GM21360 (cell line): Measurements from ENCODE around the gene FRRS1.
"Not testable (repeated sequence)": the region's sequence is repeated elsewhere in the genome, so short reads cannot be mapped to it uniquely, and the experiment has no call there.

Experiments used
- ATAC-seq: cut with Tn5 transposase; IDR thresholded peaks from one replicate; pipeline ENCODE4 v1.9.1; 2021; ENCODE audit warnings: mild to moderate bottlenecking, moderate library complexity; ENCODE audit not compliant: unreplicated experiment

Gene FRRS1

GRCh38 chr1:99768104-99768503 lies 1.7 kb upstream of the FRRS1 start:
- ATAC-seq, result no peak

DNA sequence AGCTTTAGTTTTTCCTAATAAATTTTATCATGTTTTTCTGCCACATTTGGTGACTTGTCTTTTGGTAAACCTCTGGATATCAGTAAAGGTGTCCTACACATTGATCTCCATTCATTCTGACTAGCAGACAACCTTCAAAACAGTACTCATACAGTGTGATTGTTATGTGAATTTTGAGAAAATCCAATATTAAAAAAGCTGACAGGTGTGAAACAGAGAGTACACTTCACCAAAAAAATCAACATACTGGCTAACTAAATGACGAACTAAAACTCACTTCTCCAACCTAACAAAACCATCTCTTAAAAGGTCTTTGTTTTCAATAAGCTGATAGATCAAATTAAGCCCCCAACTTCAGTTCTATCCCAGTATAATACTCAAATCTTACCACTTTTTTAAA lies 1.5 kb downstream of the FRRS1 start:
- no peak for ATAC-seq

- no peak for ATAC-seq
Observed at GRCh38 chr1:99764439-99764838, 2.0 kb downstream of the FRRS1 start.

GRCh38 chr1:99763956-99764355 lies 2.5 kb downstream of the FRRS1 start:
- no peak for ATAC-seq

DNA sequence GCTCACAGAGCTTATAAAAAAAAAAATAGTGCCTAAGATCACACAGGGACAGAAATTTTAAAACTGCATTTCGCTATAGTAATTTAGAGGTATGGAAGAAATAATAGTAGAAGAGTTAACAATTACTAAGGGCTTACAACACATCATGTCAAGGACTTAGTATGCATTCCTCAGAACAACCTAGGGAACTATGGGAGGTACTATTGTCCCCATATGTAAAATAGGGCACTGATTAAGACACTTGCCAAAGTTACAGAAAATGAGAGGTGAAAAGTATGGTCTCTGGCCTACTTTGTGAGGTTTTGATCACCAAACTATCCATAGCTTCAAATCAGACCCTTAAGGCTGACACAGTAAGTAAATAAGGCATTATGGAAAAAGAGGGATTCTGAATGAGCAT lies 4.7 kb downstream of the FRRS1 start:
- no peak for ATAC-seq

- no peak for ATAC-seq
Observed at GRCh38 chr1:99759518-99760160, 6.8 kb downstream of the FRRS1 start.

DNA sequence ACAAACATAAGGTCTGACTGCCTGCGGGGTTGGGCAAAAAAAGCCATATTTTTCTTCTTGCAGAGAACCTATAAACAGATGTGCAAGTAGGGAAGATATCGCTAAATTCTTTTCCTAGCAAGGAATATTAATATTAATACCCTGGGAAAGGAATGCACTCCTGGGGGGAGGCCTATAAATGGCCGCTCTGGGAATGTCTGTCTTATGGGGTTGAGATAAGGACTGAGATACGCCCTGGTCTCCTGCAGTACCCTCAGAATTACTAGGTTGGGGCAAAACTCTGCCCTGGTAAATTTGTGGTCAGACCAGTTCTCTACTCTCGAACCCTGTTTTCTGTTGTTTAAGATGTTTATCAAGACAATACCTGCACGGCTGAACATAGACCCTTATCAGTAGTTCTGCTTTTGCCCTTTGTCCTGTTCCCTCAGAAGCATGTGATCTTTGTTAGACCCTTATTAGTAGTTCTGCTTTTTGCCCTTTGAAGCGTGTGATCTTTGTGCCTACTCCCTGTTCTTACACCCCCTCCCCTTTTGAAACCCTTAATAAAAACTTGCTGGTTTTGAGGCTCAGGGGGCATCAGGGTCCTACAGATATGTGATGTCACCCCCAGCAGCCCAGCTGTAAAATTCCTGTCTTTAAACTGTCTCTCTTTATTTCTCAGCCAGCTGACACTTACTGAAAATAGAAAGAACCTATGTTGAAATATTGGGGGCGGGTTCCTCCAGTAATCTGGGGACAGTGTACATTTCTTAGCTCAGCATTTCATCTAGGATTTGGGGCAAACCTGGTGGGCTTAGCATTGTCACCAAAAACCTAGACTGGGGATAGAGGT lies 7.5 kb downstream of the FRRS1 start:
- not testable (repeated sequence) for ATAC-seq

DNA sequence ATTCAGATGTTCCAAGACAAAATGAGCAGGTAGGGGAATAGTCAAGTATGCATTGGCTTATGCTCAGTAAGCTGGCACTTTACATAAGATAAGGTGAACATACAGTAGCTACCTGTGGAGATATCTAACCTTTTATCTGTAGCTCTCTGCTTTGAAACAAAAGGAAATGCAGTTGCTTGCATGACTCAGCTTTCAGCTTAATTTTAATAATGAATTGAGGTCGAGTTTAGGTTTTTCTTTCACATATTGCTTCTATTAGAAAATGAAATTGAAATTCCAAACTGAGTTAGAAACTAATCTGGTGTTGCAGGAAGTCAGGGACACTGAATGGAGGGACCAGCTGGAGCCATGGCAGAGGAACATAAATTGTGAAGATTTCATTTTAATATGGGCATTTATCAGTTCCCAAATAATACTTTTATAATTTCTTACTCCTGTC lies 8.3 kb downstream of the FRRS1 start:
- peak; percentile 61 for ATAC-seq

DNA sequence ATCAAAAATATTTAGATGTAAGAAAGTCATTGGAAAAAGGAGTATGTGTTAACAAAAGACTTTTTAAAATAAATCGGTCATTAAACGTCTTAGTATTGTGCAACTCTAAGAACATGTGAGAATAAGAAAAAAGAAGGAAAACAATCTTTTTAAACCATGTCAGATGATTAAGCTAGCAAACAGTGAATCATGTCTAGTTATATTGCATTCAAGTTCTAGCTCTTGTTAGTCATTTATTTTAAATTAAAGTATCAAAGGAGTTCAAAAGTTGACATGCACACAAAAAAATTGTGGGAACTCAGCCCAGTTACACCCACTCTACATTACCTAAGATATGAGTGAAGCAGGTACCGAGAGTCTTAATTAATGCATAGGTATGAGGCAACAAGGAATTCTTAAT lies 9.8 kb downstream of the FRRS1 start:
- ATAC-seq, result no peak

DNA sequence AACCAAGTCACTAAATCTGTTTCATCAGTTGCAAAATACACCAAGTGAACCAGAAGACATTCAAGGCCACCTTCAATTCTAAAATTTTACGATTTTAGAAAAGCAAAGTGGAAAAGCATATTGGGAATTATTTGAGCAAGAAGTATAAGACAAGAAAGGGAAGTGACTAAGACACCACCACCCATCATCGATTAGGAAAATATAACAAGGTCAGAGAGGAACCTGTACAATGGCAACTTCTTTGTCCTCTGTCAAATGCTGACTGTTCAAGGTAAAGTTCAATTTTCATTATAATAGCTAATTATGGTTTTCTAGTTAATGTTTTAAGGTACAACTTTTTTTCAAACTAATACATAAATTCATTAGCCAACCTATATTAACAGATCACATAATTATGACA lies 10.8 kb downstream of the FRRS1 start:
- no peak for ATAC-seq

- ATAC-seq, result no peak
Observed at GRCh38 chr1:99754697-99755096, 11.7 kb downstream of the FRRS1 start.

DNA sequence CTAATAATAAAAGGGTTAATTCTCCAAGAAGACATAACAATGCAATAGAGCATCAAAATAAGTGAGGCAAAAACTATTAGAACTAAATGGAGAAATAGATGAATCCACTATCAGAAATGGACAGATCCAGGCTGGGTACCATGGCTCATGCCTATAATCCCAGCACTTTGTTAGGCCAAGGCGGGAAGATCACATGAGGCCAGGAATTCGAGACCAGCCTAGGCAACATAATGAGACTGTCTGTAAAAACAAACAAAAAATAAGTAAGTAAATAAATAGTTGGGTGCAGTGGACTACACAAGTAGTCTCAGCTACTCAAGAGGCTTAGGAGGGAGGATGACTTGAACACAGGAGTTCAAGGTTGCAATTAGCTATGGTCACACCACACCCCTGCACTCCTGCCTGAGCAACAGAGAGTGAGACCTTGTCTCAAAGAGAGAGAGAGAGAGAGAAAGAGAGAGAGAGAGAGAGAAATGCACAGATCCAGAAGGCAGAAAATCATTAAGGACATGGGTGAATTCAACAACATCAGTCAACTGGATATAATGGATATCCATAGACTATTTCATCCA lies 12.3 kb downstream of the FRRS1 start:
- ATAC-seq, result no peak

- peak; percentile 72 for ATAC-seq
Observed at GRCh38 chr1:99751877-99752504, 14.4 kb downstream of the FRRS1 start.

DNA sequence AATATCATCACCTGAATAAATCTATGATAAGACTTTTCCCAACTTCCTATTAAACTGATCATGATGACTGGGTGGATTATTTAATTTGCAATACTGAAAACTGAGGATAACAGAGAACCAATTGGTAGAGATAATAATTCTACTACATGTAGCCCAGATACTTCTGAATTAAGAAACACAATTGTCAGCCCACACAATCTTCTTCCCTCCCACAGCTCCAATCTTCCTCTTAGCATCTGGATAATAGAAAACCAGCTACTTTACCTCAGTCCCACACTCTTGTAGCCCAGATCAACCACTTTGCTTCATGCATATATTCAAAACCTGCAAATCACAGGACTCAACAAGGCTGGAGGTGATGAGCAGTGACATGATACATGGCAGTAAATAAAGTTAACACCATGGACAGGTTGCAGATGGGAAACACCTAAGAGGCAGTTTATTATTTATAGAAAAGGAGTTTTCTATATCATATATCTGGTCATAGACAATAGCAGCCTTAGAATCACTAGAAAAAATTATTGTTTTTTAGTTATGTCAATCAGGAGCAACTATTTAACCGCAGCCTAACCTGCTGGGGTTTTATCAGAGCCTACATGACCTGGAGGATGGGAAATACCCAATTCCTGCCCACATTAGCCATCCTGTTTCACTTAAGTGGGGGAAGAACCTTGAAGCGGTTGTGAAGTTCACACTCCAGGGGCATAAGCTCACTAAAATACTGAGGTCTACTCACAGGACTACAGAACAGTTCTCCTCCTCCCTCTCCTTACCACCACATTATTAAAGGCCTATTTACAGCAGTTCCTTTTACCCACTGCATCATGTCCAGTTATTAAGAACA lies 16.7 kb downstream of the FRRS1 start:
- peak; percentile 82 for ATAC-seq

GRCh38 chr1:99748419-99748818 lies 18.0 kb downstream of the FRRS1 start:
- no peak for ATAC-seq

- no peak for ATAC-seq
Observed at GRCh38 chr1:99745684-99746083, 20.8 kb downstream of the FRRS1 start.

GRCh38 chr1:99745061-99745460 lies 21.4 kb downstream of the FRRS1 start:
- ATAC-seq, result no peak

DNA sequence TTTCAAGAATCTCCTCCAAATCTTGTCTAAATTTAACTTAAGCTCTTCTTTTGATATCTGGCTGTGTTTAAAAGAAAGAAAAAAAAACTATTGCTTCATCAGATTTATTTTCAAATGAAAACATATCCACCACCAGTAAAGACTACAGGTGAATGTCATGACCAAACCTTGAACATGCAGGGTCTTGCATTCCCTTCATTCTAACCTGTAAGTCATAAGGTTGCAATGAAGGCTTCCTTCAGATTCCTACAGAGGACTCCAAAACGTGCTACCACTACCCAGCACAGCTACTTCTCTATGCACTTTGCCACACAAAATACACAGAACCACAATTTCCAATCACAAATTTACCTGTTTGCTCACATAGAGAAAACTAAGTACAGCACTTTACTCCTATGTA lies 26.3 kb downstream of the FRRS1 start:
- no peak for ATAC-seq

DNA sequence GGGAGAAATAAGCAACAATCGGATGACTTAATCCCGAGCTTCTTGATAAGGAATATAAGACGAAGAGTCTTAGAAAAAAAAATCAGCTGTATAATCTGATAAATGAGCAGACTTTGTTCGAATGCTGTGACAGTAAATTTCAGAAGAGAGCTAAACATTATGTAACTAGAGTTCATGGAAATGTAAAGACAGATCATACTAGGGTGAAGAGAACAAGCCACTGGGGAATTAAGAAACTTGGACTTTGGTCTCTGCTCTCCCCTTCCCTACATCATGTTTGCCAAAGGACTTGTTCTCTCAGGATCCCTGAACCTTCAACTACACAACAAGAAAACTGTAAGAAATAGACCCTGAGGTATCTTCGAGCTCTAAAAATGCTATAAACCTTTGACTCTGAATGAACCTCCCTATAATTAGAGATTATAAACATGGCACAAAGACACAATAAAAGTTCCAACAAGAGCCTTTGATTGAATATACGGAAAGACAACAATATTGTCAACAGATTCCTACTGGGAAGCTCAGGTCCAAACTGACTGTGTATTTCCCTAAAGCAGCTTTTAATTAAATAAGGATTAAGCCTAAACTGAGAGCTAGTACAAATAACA lies 27.5 kb downstream of the FRRS1 start:
- no peak for ATAC-seq

GRCh38 chr1:99737016-99737415 lies 29.4 kb downstream of the FRRS1 start:
- no peak for ATAC-seq
